Measurements from ENCODE around the gene SOX15. TPM values are rescaled to one million over a fixed set of nuclear protein-coding genes. Genes with fewer than 3 reads are reported as not detected.

Gene SOX15
- total and polyA plus RNA-seq, 2 of the 4 experiments (the other 2 are of a cell fraction): 0.18 to 0.62 TPM

DNA sequence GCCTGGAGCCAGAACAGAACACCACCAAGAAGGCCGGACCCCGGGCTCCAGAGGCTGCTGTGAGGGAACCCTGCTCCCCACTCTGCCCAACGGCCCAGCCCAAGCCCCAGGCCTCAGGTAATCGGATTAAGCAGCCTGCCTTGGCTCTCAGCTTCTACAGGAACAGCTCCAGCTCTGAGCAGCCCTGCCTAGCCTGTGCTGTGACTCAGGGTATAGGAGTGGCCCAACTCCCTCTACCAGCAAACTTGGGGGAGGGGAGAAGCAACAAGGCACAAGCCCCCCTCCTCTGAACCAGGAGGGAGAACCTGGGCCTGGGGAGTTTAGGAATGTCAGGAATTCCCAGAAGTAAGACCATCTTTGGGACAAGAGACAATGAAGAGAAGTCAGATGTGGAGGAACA lies 849 bp upstream of the SOX15 start:
- POLR2A ChIA-PET (ENCODE audit: unreplicated experiment): no interaction called here
- no peak overlapping the region for H3K23ac ChIP-seq (ENCODE audit: low read depth, low read length)
- no peaks in the 10 kb centered on the region for H3K27me3 ChIP-seq (ENCODE audit: control insufficient read depth, insufficient read depth, low read length)
- CTCF ChIA-PET: no interaction called here
- H2AK9ac ChIP-seq (replicated peaks; ENCODE audit: low read depth, low read length, poor library complexity): peak overlapping the region; percentile 91
- TF ChIP-seq CHD1 (IDR thresholded peaks at IDR 0.05; ENCODE audit: low read depth, low read length) (no peak), RCOR1 (IDR thresholded peaks at IDR 0.05; ENCODE audit: insufficient replicate concordance, low read length) (peak; percentile 5)
- no peak overlapping the region for H4K5ac ChIP-seq (ENCODE audit: low read depth, low read length)
- peak overlapping the region; percentile 6; the same call in 1 of the 2 replicates for H2AK5ac ChIP-seq (ENCODE audit: low read depth, low read length)
- no peak overlapping the region for H3K18ac ChIP-seq (ENCODE audit: low read depth, low read length)
- peak; percentile 70 for DNase-seq
- no peak overlapping the region for H3K9ac ChIP-seq (ENCODE audit: low read depth, low read length)
- H2AFZ ChIP-seq (replicated peaks; ENCODE audit: low read length, poor library complexity): no peak overlapping the region
- no peak overlapping the region for H3K4me2 ChIP-seq (ENCODE audit: low read depth, low read length)
- H2BK5ac ChIP-seq (ENCODE audit: low read depth, low read length, poor library complexity, severe bottlenecking): peak overlapping the region; percentile 71
- peaks cover 11% of the 10 kb centered on the region for H3K9me1 ChIP-seq (ENCODE audit: insufficient read depth, low read length)
- no peaks in the 10 kb centered on the region for H3K9me3 ChIP-seq (ENCODE audit: control insufficient read depth, insufficient read depth, low read length)
- ATAC-seq (ENCODE audit: low read depth): peak; percentile 53
- no TSS peak for BruUV-seq (replicated peaks)
- H2BK20ac ChIP-seq (ENCODE audit: low read depth, low read length): no peak overlapping the region
- dilution Hi-C loops (cut with HindIII; ENCODE audit: low sequenced_read_pairs, unreplicated experiment) (no loop called here), in situ Hi-C loops (cut with MboI; ENCODE audit: low sequenced_read_pairs) (no loop called here), intact Hi-C loops (cut with micrococcal nuclease) (no loop called here)
- peak overlapping the region; percentile 0; the same call in 1 of the 2 replicates for H3K27ac ChIP-seq (ENCODE audit: insufficient read depth, low read length)
- no peak overlapping the region for H2BK15ac ChIP-seq (ENCODE audit: low read depth, low read length)
- WGBS, 2 experiments (ENCODE audit: extremely low coverage in 2 of 2, insufficient read length in 1 of 2): 100% methylated on average over 1 of the region's 4 CpGs; no CpG with 5 or more reads in 1 of the 2 experiments
- peaks cover 15% of the 10 kb centered on the region for H4K20me1 ChIP-seq (ENCODE audit: insufficient read depth, low read length)
- H3K36me3 ChIP-seq (ENCODE audit: control insufficient read depth, insufficient read depth, low read length): peaks cover 57% of the 10 kb centered on the region
- H2BK120ac ChIP-seq (ENCODE audit: low read depth, low read length): no peak overlapping the region
- H4K91ac ChIP-seq (ENCODE audit: insufficient read depth, low read depth, low read length): 0 out of 2 replicates have a peak overlapping the region, but pooled peaks have one; percentile 3
- H4K8ac ChIP-seq (ENCODE audit: low read depth in 2 of 2, low read length in 2 of 2): peak overlapping the region in 1 of 2 experiments; percentile 57; a peak in 2 of 4 replicates
- H3K14ac ChIP-seq (replicated peaks; ENCODE audit: low read depth, low read length): no peak overlapping the region
- H3K56ac ChIP-seq (ENCODE audit: extremely low read depth, insufficient read depth, low read length): no peak overlapping the region
- no peak overlapping the region for H3K4me3 ChIP-seq (ENCODE audit: insufficient read depth, low read depth, low read length)
- peaks cover 20 to 53% of the 10 kb centered on the region in 2 experiments for H3K79me1 ChIP-seq (ENCODE audit: low read depth in 1 of 2, low read length in 2 of 2)
- H3K4me1 ChIP-seq (ENCODE audit: control insufficient read depth, insufficient read depth, low read length): peaks cover 31% of the 10 kb centered on the region
- 0 out of 2 replicates have a peak overlapping the region, but pooled peaks have one; percentile 6 for H3K4ac ChIP-seq (ENCODE audit: low read depth, low read length)
